ENCODE data around the gene ACVR1B.
A peak's percentile ranks its signal among the peaks of the same experiment; 100 is the strongest.

ACVR1B gene

DNA sequence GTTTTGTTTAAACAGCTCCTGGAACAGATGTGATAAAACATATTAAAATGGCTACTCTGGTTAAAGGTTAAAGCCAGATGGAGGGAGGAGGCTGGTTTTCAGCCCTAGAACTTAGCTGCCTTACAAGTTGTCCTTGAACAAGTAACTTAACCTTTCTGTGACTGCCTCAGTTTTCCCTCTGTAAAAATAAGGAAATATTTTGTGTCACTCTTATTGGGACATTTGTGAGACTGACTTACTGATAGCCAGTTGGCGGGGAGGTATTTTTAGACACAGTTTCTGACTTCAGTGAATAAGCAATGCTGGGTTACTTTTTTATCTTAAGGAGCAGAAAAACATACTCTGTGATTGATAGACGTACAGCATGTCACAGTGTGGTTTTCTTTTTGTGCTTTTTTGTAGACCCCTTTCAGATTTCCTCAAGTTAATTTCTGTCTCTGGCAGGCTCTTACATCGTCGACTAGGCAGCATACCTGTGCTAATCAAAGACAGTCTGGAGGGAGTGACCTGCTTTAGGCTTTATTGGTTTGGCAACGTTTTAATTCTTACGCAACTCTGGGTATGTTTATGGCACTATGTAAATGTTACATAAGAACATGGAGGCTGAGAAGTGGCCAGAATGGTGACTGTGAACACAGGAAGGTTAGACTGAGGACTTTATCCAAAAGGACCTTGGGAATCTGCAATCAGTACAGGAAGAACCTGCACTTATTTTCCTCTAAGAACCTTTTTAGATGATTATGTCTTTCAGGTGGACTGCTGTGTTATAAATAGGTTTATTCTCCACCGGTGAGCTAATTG, 3.3 kb downstream of the ACVR1B start:
- TF ChIP-seq, protein P1, sequence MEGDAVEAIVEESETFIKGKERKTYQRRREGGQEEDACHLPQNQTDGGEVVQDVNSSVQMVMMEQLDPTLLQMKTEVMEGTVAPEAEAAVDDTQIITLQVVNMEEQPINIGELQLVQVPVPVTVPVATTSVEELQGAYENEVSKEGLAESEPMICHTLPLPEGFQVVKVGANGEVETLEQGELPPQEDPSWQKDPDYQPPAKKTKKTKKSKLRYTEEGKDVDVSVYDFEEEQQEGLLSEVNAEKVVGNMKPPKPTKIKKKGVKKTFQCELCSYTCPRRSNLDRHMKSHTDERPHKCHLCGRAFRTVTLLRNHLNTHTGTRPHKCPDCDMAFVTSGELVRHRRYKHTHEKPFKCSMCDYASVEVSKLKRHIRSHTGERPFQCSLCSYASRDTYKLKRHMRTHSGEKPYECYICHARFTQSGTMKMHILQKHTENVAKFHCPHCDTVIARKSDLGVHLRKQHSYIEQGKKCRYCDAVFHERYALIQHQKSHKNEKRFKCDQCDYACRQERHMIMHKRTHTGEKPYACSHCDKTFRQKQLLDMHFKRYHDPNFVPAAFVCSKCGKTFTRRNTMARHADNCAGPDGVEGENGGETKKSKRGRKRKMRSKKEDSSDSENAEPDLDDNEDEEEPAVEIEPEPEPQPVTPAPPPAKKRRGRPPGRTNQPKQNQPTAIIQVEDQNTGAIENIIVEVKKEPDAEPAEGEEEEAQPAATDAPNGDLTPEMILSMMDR (conservative IDR thresholded peaks at IDR 0.05) = no peak
- H3K27ac ChIP-seq = peak overlapping the region; percentile 95

DNA sequence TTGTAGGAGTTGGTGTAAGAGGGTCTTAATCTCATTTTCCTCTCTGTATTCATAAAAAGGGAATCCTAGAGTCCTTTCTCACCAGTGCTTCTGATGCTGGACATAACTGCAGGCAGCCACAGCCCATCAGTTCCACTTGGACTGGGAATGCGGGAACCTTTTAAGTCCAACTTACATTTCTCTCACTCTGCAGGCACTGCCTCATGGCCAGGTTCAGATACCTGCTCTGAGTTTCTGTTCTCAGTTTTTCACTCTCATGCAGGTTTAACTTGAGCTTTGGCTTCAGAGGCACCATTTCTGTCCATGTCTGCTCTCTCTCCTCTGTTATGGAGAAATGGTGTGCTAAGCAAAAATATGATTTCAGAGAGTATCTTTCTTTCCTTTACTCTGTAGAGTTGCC, 4.2 kb downstream of the ACVR1B start:
- H3K27ac ChIP-seq = peak overlapping the region; percentile 95

DNA sequence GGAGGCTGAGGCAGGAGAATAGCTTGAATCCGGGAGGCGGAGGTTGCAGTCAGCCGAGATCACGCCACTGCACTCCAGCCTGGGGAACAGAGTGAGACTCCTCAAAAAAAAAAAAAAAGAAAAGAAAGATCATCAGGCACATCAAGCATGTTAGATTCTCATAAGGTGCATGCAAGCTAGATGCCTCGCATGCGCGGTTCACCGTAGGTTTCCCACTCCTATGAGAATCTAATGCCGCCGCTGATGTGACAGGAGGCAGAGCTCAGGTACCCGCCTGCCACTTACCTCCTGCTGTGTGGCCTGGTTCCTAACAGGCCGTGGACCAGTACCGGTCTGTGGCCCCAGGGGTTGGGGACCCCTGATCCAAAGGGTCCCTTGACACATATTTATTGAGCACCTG, 7.0 kb downstream of the ACVR1B start:
- TF ChIP-seq, protein P1 (conservative IDR thresholded peaks at IDR 0.05) = no peak
- H3K27ac ChIP-seq = no peak overlapping the region

More for the DNA sequence above, 4.2 kb downstream of the ACVR1B start:
- TF ChIP-seq, protein P1 (conservative IDR thresholded peaks at IDR 0.05) = no peak

DNA sequence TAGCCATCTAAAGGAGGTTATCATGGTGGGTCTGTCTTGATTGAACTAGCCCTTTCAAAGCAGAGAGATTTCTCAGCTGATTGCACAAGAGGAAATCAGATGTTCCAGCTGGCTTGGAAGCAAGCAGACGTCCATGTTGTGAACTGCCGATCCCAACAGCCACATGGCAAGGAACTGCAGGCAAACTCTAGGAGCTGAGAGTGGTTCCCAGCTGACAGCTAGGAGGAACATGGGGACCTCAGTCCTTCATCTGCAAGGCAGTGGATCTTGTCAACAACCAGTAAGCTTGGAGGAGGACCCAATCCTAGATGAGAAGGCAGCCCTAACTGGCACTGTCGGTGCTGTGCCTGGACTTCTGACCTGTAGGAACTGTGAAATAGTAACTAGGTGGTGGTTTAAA, 7.7 kb downstream of the ACVR1B start:
- TF ChIP-seq, protein P1 (conservative IDR thresholded peaks at IDR 0.05) = no peak
- H3K27ac ChIP-seq = peak overlapping the region; percentile 81; the same call in 1 of the 2 replicates

DNA sequence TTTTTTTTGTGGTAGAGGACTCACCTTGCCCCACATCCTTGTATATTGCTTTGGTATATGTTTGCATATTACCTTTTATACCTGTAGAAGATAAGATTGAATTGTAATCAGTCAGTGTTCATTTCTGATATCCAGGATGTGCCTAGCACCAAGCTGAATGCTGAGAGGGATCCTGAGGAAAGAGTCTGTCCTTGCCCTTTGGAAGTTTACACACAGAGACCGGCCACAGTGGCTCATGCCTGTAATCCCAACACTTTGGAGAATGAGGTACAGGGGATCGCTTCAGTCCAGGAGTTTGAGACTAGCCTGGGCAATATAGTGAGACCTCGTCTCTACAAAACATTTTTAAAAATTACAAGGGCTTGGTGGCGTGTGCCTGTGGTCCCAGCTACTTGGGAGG, 8.4 kb downstream of the ACVR1B start:
- TF ChIP-seq, protein P1 (conservative IDR thresholded peaks at IDR 0.05) = no peak
- H3K27ac ChIP-seq = peak overlapping the region; percentile 81

DNA sequence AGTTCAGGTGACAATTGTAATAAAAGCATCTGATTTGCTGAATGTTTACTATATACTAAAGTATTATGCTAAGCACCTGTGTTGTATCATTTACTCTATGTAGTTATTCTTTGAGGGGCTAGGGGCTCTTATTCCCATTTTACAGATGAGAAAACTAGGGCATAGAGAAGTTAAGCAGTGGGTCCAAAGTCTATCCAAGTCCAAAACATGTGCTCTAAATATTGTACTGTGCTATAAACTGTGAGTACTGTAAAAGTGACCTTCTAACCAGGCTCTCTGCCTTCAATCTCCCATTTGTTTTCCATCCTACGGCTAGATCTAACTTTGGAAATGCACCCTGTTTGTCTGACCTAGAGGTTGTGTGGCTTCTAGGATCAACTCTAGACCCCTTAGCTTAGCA, 9.0 kb downstream of the ACVR1B start:
- TF ChIP-seq, protein P1 (conservative IDR thresholded peaks at IDR 0.05) = no peak
- peak overlapping the region; percentile 81 for H3K27ac ChIP-seq

DNA sequence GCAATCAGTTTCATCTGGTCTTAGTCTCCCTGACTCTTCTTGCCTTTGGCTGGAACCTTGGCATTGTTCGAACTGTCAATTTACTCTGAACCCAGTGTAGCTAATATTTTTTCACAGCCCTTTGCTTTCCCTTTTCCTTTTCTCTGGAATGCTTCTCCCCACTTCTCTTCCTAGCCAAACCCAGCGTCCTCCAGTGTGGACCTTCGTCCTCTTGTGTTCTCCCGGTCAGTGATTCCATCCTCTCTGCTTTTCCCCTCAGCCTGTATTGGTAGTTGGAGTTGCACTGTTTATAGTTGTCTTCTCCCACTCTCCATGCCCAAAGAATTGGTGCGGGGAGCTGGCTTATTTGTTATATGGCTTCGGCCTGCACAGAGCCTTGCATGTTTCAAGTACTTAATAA, 9.4 kb downstream of the ACVR1B start:
- TF ChIP-seq, protein P1 (conservative IDR thresholded peaks at IDR 0.05) = no peak
- peak overlapping the region; percentile 81 for H3K27ac ChIP-seq
